ENCODE measurements around the gene PELI3.

DNA sequence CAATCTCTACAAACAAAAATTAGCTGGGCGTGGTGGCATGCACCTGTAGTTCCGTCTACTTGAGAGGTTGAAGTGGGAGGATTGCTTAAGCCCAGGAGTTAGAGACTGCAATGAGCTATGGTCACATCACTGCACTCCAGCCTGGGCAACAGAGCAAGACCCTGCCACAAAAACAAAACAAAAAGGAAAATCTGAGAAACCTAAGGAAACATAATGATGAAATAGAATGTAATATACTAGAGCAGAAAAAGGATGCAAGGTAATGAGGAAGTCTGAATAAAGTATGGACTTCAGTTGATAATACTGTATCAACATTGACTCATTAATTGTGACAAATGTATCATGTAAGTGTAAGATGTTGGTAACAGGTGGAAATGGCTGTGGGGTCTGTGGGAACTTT is 37.8 kb upstream of the PELI3 start:
- no peak for TF ChIP-seq POLR2AphosphoS5 (IDR thresholded peaks at IDR 0.05; ENCODE audit: low read depth)
- TF ChIP-seq, protein P1, sequence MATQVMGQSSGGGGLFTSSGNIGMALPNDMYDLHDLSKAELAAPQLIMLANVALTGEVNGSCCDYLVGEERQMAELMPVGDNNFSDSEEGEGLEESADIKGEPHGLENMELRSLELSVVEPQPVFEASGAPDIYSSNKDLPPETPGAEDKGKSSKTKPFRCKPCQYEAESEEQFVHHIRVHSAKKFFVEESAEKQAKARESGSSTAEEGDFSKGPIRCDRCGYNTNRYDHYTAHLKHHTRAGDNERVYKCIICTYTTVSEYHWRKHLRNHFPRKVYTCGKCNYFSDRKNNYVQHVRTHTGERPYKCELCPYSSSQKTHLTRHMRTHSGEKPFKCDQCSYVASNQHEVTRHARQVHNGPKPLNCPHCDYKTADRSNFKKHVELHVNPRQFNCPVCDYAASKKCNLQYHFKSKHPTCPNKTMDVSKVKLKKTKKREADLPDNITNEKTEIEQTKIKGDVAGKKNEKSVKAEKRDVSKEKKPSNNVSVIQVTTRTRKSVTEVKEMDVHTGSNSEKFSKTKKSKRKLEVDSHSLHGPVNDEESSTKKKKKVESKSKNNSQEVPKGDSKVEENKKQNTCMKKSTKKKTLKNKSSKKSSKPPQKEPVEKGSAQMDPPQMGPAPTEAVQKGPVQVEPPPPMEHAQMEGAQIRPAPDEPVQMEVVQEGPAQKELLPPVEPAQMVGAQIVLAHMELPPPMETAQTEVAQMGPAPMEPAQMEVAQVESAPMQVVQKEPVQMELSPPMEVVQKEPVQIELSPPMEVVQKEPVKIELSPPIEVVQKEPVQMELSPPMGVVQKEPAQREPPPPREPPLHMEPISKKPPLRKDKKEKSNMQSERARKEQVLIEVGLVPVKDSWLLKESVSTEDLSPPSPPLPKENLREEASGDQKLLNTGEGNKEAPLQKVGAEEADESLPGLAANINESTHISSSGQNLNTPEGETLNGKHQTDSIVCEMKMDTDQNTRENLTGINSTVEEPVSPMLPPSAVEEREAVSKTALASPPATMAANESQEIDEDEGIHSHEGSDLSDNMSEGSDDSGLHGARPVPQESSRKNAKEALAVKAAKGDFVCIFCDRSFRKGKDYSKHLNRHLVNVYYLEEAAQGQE (IDR thresholded peaks at IDR 0.05; ENCODE audit: insufficient replicate concordance, low read depth): no peak
- TF ChIP-seq, protein P2, sequence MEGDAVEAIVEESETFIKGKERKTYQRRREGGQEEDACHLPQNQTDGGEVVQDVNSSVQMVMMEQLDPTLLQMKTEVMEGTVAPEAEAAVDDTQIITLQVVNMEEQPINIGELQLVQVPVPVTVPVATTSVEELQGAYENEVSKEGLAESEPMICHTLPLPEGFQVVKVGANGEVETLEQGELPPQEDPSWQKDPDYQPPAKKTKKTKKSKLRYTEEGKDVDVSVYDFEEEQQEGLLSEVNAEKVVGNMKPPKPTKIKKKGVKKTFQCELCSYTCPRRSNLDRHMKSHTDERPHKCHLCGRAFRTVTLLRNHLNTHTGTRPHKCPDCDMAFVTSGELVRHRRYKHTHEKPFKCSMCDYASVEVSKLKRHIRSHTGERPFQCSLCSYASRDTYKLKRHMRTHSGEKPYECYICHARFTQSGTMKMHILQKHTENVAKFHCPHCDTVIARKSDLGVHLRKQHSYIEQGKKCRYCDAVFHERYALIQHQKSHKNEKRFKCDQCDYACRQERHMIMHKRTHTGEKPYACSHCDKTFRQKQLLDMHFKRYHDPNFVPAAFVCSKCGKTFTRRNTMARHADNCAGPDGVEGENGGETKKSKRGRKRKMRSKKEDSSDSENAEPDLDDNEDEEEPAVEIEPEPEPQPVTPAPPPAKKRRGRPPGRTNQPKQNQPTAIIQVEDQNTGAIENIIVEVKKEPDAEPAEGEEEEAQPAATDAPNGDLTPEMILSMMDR (IDR thresholded peaks at IDR 0.05; ENCODE audit: insufficient read depth, low read length): no peak

All from HL-60 (cell line).